H9 (cell line): Measurements from ENCODE around the gene RSPO3. TPM values are rescaled to one million over a fixed set of nuclear protein-coding genes. Genes with fewer than 3 reads are reported as not detected.

Experiments used
- DNase-seq: peaks from one replicate; pipeline ENCODE4 v3.0.0-alpha.2; 2017
- H2AFZ ChIP-seq: one replicate; pipeline ENCODE4 v1.6.1; 2013; ENCODE audit warnings: mild to moderate bottlenecking, low read length, control low read depth, moderate library complexity
- H2AK5ac ChIP-seq: 2 replicates; pipeline ENCODE4 v1.6.1; 2013; ENCODE audit warnings: low read length, control low read depth, mixed read lengths; ENCODE audit not compliant: insufficient read length
- H2BK120ac ChIP-seq: one replicate; pipeline ENCODE4 v1.6.1; 2013; ENCODE audit warnings: low read depth, mild to moderate bottlenecking, low read length, control low read depth, inconsistent platforms; ENCODE audit not compliant: poor library complexity, severe bottlenecking
- H2BK12ac ChIP-seq: 2 replicates; pipeline ENCODE4 v1.6.1; 2013; ENCODE audit warnings: low read length, control low read depth, mixed read lengths, low read depth; ENCODE audit not compliant: insufficient read length
- H2BK15ac ChIP-seq: 2 replicates; pipeline ENCODE4 v1.6.1; 2013; ENCODE audit warnings: low read depth, low read length, control low read depth
- H2BK20ac ChIP-seq: one replicate; pipeline ENCODE4 v1.6.1; 2013; ENCODE audit warnings: low read depth, mild to moderate bottlenecking, low read length, control low read depth, inconsistent platforms; ENCODE audit not compliant: poor library complexity, severe bottlenecking
- H2BK5ac ChIP-seq: 2 replicates; pipeline ENCODE4 v1.6.1; 2013; ENCODE audit warnings: low read length, control low read depth, mixed read lengths; ENCODE audit not compliant: insufficient read length
- H3K14ac ChIP-seq: 2 replicates; pipeline ENCODE4 v1.6.1; 2013; ENCODE audit warnings: low read length, control low read depth; ENCODE audit not compliant: insufficient read depth
- H3K18ac ChIP-seq: 2 replicates; pipeline ENCODE4 v1.6.1; 2013; ENCODE audit warnings: low read depth, mild to moderate bottlenecking, mixed read lengths, low read length, control low read depth; ENCODE audit not compliant: insufficient read length
- H3K23ac ChIP-seq: 2 replicates; pipeline ENCODE4 v1.6.1; 2013; ENCODE audit warnings: low read length, control low read depth, mixed read lengths, low read depth; ENCODE audit not compliant: insufficient read length
- H3K23me2 ChIP-seq: 2 replicates; pipeline ENCODE4 v1.6.1; 2013; ENCODE audit warnings: low read depth, mild to moderate bottlenecking, mixed read lengths, low read length, control low read depth; ENCODE audit not compliant: insufficient read length, poor library complexity, severe bottlenecking
- H3K27ac ChIP-seq: 2 replicates; pipeline ENCODE4 v1.5.1; 2013; ENCODE audit warnings: low read length, control low read depth, mixed read lengths, low read depth; ENCODE audit not compliant: insufficient read length
- H3K27me3 ChIP-seq: 2 replicates; pipeline ENCODE4 v1.6.1; 2013; ENCODE audit warnings: low read length, control low read depth, inconsistent platforms; ENCODE audit not compliant: insufficient read depth
- H3K4ac ChIP-seq: 2 replicates; pipeline ENCODE4 v1.6.1; 2013; ENCODE audit warnings: low read depth, mild to moderate bottlenecking, control low read depth, inconsistent platforms, low read length, moderate library complexity
- H3K4me1 ChIP-seq: 2 replicates; pipeline ENCODE4 v1.6.1; 2013; ENCODE audit warnings: low read length, control low read depth, inconsistent platforms; ENCODE audit not compliant: insufficient read depth
- H3K4me2 ChIP-seq: 2 replicates; pipeline ENCODE4 v1.6.1; 2013; ENCODE audit warnings: low read length, control low read depth, mixed read lengths; ENCODE audit not compliant: insufficient read length, insufficient read depth
- H3K56ac ChIP-seq: 2 replicates; pipeline ENCODE4 v1.6.1; 2013; ENCODE audit warnings: low read depth, mild to moderate bottlenecking, mixed read lengths, low read length, control low read depth; ENCODE audit not compliant: insufficient read length
- H3K79me1 ChIP-seq: 2 replicates; pipeline ENCODE4 v1.6.1; 2013; ENCODE audit warnings: low read depth, mild to moderate bottlenecking, moderate library complexity, low read length, control low read depth, inconsistent platforms; ENCODE audit not compliant: insufficient read depth, poor library complexity, severe bottlenecking
- H3K79me2 ChIP-seq: 2 replicates; pipeline ENCODE4 v1.6.1; 2013; ENCODE audit warnings: low read length, control low read depth, inconsistent platforms; ENCODE audit not compliant: insufficient read depth
- H3K9ac ChIP-seq: 2 replicates; pipeline ENCODE4 v1.6.1; 2013; ENCODE audit warnings: low read length, control low read depth, mixed read lengths; ENCODE audit not compliant: insufficient read length; ENCODE audit errors: extremely low read depth
- H3K9me3 ChIP-seq: one replicate; pipeline ENCODE4 v1.6.1; 2013; ENCODE audit warnings: low read depth, low read length, inconsistent platforms; ENCODE audit not compliant: control insufficient read depth
- H3T11ph ChIP-seq: one replicate; pipeline ENCODE4 v1.6.1; 2013; ENCODE audit warnings: mild to moderate bottlenecking, low read length, control low read depth, inconsistent platforms
- H4K20me1 ChIP-seq: one replicate; pipeline ENCODE4 v1.6.1; 2013; ENCODE audit not compliant: control insufficient read depth, insufficient read length, insufficient read depth
- H4K5ac ChIP-seq: 2 replicates; pipeline ENCODE4 v1.6.1; 2013; ENCODE audit warnings: low read depth, mild to moderate bottlenecking, mixed read lengths, low read length, control low read depth; ENCODE audit not compliant: insufficient read length
- H4K8ac ChIP-seq: replicated peaks from 2 replicates; pipeline ENCODE4 v1.6.1; 2013; ENCODE audit warnings: low read length, control low read depth, mixed read lengths, low read depth; ENCODE audit not compliant: insufficient read length
- H4K91ac ChIP-seq: 2 replicates; pipeline ENCODE4 v1.6.1; 2013; ENCODE audit warnings: low read depth, mild to moderate bottlenecking, moderate library complexity, mixed read lengths, low read length, control low read depth; ENCODE audit not compliant: insufficient read length
- H3K27ac Mint-ChIP-seq, 3 experiments: 2 replicates in 2 of 3; 3 replicates in 1 of 3; pipeline ENCODE4 v1.8.0; 2020 to 2021; ENCODE audit warnings: mixed read lengths in 3 of 3, mild to moderate bottlenecking in 1 of 3, moderate library complexity in 1 of 3
- H3K27me3 Mint-ChIP-seq: 2 replicates; pipeline ENCODE4 v1.8.0; 2021; ENCODE audit warnings: low read depth, mild to moderate bottlenecking, moderate library complexity, mixed read lengths
- H3K36me3 Mint-ChIP-seq, 3 experiments: 2 replicates in 2 of 3; 3 replicates in 1 of 3; pipeline ENCODE4 v1.8.0; 2020 to 2021; ENCODE audit warnings: low read depth in 3 of 3, mixed read lengths in 3 of 3; ENCODE audit not compliant: insufficient read depth in 1 of 3
- H3K4me1 Mint-ChIP-seq, 2 experiments: 2 replicates each; pipeline ENCODE4 v1.8.0; 2020; ENCODE audit warnings: mixed read lengths in 2 of 2
- H3K4me3 Mint-ChIP-seq, 2 experiments: 2 replicates in 1 of 2; 3 replicates in 1 of 2; pipeline ENCODE4 v1.8.0; 2020 to 2021; ENCODE audit warnings: mild to moderate bottlenecking in 2 of 2, mixed read lengths in 2 of 2, moderate library complexity in 1 of 2
- H3K9me3 Mint-ChIP-seq, 2 experiments: 2 replicates in 1 of 2; 3 replicates in 1 of 2; pipeline ENCODE4 v1.8.0; 2020; ENCODE audit warnings: mild to moderate bottlenecking in 2 of 2, mixed read lengths in 2 of 2, moderate library complexity in 1 of 2
- CTCF ChIP-seq: fragments of 200-600 bp; sonication (generic); conservative IDR thresholded peaks from 3 replicates; pipeline ENCODE4 v1.8.0; 2021; ENCODE audit warnings: antibody characterized with exemption, mild to moderate bottlenecking
- WGBS: extraction: QIAGEN DNeasy Blood & Tissue Kit; methylation state at CpG from one replicate; pipeline ENCODE4 v1.1.7; 2013; ENCODE audit warnings: missing lambda C conversion rate, low lambda C conversion rate, mixed read lengths; ENCODE audit not compliant: insufficient read length; ENCODE audit errors: extremely low coverage; 5-methylcytosine and 5-hydroxymethylcytosine counted together
- total RNA-seq: library from RNA; stranded (reverse); gene quantifications from 2 replicates; pipeline ENCODE4 v1.2.1, GENCODE V29; 2021

Gene RSPO3
- total RNA-seq, 1 experiment from 2014 or later = not detected

GRCh38 chr6:127216810-127217789, 98.6 kb downstream of the RSPO3 start:
- no CpG with 5 or more reads among the region's 2 CpGs for WGBS
- no peaks in the 10 kb centered on the region for H3K27me3 ChIP-seq

More at GRCh38 chr6:127216810-127217789, 98.6 kb downstream of the RSPO3 start:
- H2BK12ac ChIP-seq = no peak overlapping the region
- H2AFZ ChIP-seq = no peak overlapping the region
- Mint-ChIP-seq H3K36me3 (peaks cover 0 to 4% (median 0%) of the 10 kb centered on the region in 3 experiments; a peak in 1 of 7 replicates), H3K4me3 (no peak overlapping the region), H3K9me3 (peaks cover 0 to 3% of the 10 kb centered on the region in 2 experiments; a peak in 2 of 5 replicates), H3K4me1 (no peaks in the 10 kb centered on the region), H3K27ac (no peak overlapping the region), H3K27me3 (no peaks in the 10 kb centered on the region)
- no peak for TF ChIP-seq CTCF
- no peak overlapping the region for H2BK120ac ChIP-seq
- H3K9me3 ChIP-seq = no peaks in the 10 kb centered on the region
- no peak overlapping the region for H3K4ac ChIP-seq
- no peak overlapping the region for H3K23ac ChIP-seq
- H4K20me1 ChIP-seq = no peaks in the 10 kb centered on the region
- H2AK5ac ChIP-seq = no peak overlapping the region
- no peak overlapping the region for H3K9ac ChIP-seq
- no peak overlapping the region for H3K4me2 ChIP-seq
- H2BK15ac ChIP-seq = no peak overlapping the region
- H3K4me1 ChIP-seq = no peaks in the 10 kb centered on the region
- no peak overlapping the region for H4K5ac ChIP-seq
- H2BK20ac ChIP-seq = no peak overlapping the region
- H3K23me2 ChIP-seq = no peaks in the 10 kb centered on the region
- no peak overlapping the region for H3K27ac ChIP-seq
- H3K79me1 ChIP-seq = no peaks in the 10 kb centered on the region
- H3T11ph ChIP-seq = no peak overlapping the region
- H3K18ac ChIP-seq = no peak overlapping the region
- no peaks in the 10 kb centered on the region for H3K79me2 ChIP-seq
- H3K14ac ChIP-seq = no peak overlapping the region
- no peak overlapping the region for H3K56ac ChIP-seq
- H4K91ac ChIP-seq = no peak overlapping the region
- no peak overlapping the region for H2BK5ac ChIP-seq
- DNase-seq = no peak
- H4K8ac ChIP-seq = no peak overlapping the region
